Measurements from ENCODE around the gene CPA5.
"Not testable (repeated sequence)": the region's sequence is repeated elsewhere in the genome, so short reads cannot be mapped to it uniquely, and the experiment has no call there.

CPA5 gene, protein sequence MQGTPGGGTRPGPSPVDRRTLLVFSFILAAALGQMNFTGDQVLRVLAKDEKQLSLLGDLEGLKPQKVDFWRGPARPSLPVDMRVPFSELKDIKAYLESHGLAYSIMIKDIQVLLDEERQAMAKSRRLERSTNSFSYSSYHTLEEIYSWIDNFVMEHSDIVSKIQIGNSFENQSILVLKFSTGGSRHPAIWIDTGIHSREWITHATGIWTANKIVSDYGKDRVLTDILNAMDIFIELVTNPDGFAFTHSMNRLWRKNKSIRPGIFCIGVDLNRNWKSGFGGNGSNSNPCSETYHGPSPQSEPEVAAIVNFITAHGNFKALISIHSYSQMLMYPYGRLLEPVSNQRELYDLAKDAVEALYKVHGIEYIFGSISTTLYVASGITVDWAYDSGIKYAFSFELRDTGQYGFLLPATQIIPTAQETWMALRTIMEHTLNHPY

DNA sequence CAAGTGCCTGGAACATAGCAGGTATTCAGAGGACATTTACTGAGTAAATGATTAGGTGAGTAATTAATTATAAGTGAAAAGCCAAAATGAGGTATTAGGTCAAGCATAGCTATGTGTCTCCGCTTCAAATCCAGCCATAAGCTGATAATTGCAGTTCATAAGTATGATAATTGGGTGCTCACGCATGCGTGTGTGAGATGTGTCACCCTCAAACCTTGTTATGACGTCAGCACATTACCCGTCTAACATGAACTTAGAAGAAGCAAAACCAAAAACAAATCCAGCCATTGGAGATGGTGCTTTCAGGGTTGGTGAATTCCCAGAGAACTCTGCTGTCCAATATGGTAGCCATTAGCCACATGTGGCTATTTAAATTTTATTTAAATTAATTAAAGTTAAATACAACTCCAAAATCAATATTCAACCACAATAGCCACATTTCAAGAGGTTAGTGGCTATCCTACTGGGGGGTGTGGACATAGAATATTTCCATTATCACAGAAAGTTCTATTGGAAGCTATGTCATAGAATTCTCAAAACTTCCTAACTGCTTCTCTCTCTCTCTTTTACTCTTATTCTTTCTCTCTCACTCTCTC, at the start of gene CPA5:
Gene CPA5, plus strand, starts transcription at position 546 of the 596 bp plus-strand sequence. CDS start 1,670 bp downstream, outside the sequence.
- DNase-seq (ENCODE audit: low read depth in 2 of 2): no peak

DNA sequence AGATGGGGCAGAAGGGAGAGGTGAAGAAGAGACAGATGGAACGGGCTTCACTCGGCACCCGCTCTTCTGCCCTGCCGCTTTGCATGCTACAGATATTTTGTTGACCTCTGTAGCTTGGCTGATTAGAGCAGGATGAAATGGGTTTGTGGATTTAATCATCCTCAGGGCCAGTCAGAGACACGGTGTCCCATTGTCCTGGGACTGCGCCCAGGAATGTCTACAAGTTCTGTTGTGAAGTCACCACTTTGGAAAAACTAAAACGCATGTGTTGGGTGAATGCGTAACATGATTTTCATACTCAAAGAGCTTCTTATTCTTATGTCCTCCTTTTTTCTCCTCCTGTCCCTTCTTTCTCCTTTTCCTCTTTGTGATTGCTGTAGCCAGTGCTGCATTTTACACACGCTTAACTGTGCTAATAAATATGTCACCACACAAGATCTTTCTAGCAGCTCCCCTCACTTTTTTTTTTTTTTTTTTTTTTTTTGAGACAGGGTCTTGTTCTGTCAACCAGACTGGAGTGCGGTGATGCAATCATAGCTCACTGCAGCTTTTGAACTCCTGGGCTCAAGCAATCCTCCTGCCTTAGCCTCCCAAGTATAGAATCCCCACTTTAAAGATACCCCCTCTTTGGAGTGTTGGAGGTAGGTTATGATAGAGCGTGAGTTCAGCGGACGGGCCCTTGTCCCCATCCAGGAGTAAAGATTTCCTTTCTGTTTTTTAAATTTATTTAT, 48.2 kb upstream of the CPA5 start:
- no peak for DNase-seq (ENCODE audit: low read depth in 2 of 2)

DNA sequence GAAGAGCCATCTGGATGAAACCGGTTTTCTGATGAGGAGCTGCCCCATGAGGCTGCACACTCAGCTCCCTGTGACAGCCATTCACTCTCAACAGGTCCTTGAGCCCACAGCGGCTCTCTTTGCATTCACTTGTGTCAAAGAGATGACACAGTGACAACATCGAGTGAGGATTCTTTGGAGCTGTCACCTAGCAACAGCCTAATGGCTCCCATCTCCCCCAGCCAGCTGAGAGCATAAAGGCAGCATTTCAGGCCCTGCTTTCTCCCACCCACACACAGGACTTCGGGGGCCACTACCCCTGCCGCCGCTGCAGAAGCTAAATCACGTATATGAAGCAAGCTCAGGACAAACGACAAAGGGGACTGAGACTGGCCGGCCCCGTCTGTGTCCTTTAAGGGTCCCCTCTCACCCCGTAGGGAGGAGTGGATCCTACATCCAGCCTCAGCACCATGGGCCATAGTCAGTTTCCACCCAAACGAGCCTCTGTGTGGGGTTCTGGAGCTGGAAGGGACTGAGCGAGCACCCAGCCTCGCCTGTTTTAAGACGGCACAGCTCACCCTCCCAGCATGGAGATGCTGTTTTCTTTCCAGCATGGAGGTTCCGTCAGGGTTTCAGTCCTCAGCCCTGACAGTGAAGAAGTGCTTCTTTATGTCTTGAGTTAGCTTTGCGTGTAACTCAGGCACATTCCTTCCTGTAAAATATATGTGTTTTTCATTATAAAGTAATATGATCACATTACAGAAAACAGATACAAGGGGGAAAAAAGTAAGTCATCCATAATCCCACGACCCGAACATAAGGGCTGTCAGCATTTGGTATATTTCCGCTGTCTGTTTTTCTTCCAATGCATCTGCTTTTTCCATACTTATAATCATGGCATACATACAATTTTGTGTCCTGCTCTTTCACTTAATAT, 46.7 kb upstream of the CPA5 start:
- no peak for DNase-seq (ENCODE audit: low read depth in 2 of 2)

DNA sequence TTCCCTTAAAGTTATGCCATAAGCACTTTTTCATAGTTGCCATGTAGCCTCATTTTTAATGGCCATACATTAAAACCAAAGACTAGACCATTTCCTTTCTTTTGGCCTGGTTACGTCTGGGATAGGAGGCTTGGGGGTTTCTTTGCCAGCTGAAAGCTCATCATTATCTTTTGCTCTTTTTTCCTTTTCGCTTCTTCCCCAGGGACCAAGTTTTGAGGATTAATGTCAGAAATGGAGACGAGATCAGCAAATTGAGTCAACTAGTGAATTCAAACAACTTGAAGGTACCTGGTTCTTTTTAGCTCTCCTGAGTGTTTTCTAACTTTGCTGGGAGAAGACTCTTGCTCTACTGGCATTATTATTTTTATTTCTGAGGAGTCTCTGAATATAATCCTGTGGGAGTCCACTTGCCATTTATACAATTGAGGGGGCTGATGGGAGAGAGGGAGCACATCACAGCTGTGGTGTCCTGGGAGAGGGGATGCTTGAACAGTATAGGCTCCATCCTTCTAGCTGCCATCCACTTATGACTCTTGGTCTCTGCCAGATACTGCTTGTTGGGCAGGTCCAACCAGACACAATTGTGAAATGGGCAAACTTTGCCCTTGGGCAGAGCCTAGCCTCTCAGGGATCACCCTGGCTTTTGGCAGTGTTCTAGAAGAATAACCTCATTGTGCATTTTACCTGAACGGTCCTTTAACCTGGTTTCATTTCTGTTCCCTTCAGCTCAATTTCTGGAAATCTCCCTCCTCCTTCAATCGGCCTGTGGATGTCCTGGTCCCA, 45.9 kb upstream of the CPA5 start:
- no peak for DNase-seq (ENCODE audit: low read depth in 2 of 2)

DNA sequence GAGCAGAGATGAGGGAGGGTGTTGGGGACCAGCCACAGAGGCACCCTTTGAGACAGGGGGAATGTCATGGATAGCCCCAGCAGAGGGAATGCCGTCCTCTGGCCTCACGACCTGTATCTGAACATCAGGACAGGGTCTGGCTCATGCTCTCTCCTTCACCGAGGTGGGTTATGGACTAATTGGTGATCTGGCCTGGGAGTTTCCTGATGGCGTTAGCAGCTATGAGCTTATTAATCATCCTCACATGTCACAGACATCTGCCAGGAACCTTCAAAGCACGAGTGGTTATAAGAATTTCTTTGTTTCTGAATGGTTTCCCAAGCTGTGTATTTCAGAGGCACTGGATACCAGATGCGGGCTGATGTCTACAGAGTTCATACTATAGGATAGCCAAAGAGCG, 44.8 kb upstream of the CPA5 start:
- no peak for DNase-seq (ENCODE audit: low read depth in 2 of 2)

DNA sequence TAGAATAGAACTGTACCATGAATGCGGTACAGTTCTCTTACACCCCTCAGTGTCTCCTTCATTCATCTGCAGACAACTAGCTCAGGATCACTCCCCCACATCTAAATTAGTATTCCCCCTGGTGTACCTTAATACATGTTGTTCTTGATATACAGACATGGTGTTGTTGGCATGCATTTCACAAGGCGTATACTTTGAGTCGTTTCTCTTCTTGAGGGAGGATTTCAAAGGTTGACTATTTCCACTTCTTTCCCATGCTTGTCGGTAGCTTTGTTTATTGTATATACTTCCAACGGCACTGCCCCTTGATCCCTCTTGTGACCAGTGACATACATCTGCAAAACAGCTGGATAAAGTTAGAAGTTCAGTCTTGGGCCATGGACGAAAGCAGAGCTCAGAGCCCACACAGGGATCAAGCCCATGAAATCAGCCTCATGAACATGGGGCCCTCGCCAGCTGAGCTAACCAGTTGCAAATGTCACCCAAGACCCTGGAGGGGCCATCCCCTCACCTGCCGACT, 43.1 kb upstream of the CPA5 start:
- no peak for DNase-seq (ENCODE audit: low read depth in 2 of 2)

DNA sequence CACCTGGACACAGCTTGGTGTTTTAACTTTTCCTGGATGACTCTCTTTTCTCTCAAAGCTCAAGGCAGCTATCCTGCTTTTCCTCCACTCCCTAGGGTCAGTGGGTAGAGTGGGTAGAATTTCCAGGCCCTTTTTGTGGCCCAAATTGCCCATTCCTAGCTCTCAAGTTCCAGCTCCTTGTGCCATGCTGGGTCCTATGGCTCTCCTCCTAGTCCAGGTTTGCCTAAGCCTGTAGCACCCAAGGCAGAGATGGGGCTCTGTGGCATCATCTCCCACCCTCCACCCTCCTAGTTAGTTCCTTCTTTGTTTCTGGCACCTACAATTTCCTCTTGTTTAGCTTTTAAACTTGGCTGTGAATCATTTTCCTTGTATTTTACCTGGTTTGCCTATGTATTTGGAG, 42.0 kb upstream of the CPA5 start:
- no peak for DNase-seq (ENCODE audit: low read depth in 2 of 2)

DNA sequence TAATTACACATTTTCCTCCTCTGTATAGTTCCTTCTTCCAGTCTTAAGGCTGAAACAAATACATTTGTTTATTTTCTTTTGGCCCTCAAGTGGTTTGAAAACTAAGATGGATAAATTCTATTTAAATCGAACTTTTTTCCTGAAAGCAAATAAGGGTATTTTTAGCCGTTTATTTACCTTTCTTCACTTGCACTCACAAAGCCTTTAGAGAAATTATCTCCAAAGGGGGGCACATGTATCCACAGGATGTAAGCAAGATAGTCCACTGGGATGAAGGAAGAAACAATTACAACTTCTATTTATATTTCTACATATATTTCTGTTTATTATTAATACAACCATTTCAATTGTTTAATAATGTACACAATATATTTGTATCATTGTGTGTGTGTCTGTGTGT, 41.5 kb upstream of the CPA5 start:
- no peak for DNase-seq (ENCODE audit: low read depth in 2 of 2)

DNA sequence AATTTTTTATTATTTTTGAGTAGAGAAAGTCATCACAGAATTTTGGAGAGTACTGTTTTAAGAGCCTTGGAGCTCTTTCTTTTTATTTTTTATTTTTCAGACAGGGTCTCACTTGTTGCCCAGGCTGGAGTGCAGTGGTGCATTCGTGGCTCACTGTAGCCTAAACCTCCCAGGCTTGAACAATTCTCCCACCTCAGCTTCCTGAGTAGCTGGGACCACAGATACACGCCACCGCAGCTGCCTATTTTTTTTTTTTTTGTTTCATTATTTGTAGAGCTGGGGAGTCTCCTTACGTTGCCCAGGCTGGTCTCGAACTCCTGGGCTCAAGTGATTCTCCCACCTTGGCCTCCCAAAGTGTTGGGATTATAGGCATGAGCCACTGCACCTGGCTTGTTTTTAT, 41.1 kb upstream of the CPA5 start:
- no peak for DNase-seq (ENCODE audit: low read depth in 2 of 2)

DNA sequence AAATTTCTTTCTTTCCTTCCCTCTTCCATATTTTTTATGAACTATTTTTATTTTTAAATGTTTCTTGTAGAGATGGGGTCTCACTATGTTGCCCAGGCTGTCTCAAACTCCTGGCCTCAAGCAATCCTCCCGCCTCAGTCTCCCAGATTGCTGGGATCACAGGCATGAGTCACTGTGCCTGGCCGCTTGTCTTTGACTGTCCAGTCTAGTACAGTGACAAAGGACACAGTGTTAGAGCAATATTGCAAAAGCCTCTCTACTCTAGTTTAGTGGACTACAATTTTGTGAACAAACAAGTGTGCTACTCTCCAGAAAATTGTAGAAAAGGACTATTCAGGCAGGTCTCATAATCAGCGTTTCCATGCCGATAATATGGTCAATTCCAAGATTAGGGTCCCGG, 40.6 kb upstream of the CPA5 start:
- no peak for DNase-seq (ENCODE audit: low read depth in 2 of 2)

DNA sequence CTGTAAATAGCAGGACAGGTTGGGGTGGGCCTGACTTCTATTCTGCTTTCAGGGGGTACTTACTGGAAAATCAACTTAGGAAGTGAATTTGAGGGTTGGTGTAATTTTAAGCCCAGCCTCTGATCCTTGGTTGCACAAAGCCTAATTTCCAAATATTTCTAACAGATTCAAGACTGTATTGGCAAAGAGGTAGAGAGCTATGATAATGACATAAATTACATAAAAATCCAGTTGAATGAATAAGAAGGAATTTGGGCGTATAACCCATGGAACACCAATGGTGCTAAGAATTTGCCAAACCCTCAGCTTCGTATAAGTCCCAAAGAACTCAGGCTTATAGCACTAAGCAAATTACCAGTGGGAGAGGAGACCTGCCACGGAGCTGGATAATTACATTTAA, 39.7 kb upstream of the CPA5 start:
- no peak for DNase-seq (ENCODE audit: low read depth in 2 of 2)

DNA sequence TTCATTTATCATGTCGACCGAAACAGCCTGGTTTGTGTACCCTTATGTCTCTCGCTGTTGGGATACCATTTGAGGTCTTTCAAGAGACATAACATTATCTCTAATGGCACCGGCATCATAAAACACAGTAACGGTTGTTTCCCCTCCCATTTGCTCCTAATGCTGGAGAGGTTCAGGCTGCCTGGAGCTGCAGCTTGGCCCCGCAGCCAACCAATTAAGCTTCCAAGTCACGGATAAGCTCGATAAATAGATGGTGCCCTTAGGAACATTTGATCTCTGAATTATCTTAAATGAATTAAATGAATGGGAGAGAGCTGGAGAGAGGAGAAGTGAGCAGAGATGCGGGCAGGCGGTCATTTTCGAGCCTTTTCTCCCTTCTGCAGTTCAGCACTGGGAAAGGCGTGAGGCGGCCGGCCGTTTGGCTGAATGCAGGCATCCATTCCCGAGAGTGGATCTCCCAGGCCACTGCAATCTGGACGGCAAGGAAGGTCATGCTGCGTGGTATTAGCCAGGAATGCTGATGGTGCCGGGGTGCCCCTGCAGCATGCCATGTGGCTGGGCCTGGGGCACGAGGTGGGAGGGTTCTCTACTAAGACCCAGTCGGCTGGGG, 39.1 kb upstream of the CPA5 start:
- no peak for DNase-seq (ENCODE audit: low read depth in 2 of 2)

DNA sequence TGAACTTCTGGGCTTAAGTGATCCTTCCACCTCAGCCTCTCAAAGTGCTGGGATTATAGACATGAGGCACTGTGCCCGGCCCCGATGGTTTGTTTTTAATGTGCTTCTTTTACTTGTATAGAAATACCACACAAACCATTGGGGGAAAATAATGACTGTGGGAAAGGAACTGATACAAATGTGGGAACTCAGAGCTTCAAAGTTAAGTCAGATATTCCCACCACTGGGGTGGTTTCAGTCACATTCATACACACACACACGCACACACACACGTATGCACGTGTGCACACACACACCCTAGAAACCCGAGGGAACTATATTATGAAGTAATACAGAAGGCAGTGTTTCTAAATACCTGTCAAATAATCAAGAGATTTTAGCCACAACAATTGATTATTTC, 34.6 kb upstream of the CPA5 start:
- no peak for DNase-seq (ENCODE audit: low read depth in 2 of 2)

DNA sequence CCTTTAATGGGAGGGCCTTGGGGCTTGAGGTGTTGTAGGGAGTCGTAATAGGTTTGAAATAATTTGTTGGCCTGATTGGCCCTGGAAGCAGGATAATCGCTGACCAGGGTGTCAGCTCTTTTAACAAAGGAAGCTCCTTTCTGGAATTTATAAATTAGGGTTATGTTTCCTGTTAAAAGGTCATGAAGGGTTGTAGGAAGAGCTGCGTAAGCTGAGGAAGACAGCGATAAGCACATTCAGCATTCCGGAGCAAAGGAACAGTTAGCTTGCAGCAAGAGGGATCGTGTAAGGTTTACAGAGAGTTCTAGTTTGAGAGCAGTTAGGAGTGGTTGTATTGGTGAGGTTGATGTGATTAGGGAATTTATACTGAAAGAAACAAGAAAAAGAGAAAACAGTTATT, 30.3 kb upstream of the CPA5 start:
- DNase-seq (ENCODE audit: low read depth in 2 of 2): no peak

DNA sequence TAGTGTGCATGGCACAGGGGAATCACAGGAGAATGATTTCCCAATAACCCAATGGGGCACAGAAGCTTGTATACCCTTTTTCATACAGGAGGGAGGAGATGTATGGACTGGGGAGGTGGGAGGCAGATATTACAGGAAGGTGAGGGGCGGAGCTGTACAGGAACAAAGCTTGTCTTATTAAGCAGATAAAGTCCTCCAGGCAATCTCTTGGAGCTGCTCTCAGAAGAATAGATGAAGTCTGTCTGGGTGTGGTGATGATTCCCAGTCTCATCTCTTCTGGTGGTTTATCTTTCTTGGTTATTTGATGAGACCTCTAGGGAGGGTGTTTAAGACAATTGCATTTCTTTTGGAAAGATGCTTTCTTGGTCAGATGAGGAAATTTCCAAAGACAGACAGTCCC, 25.1 kb upstream of the CPA5 start:
- DNase-seq (ENCODE audit: low read depth in 2 of 2): no peak

DNA sequence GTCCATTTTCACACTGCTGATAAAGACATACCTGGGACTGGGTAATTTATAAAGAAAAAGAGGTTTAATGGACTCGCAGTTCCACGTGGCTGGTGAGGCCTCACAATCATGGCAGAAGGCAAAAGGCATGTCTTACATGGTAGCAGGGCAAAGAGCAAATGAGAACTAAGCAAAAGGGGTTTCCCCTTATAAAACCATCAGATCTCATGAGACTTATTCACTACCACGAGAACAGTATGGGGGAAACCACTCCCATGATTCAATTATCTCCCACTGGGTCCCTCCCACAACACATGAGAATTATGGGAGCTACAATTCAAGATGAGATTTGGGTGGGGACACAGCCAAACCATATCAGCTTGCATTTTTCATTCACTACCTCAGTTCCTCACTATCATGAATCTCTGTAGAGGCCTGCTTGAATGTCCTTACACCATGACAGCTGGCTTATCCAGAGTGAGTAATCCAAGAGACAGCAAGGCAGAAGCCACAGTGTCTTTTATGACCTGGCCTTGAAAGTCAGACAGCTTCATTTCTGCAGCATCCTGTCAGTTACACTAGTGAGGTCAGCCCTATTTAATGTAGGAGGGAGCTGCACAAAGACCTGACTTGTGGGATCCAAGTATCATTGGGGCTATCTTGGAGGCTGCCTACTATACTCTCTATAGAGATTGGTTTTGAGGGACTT, 22.9 kb upstream of the CPA5 start:
- DNase-seq (ENCODE audit: low read depth in 2 of 2): not testable (repeated sequence)

DNA sequence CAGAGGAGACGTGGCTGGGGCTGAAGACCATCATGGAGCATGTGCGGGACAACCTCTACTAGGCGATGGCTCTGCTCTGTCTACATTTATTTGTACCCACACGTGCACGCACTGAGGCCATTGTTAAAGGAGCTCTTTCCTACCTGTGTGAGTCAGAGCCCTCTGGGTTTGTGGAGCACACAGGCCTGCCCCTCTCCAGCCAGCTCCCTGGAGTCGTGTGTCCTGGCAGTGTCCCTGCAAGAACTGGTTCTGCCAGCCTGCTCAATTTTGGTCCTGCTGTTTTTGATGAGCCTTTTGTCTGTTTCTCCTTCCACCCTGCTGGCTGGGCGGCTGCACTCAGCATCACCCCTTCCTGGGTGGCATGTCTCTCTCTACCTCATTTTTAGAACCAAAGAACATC, 22.0 kb upstream of the CPA5 start:
- no peak for DNase-seq (ENCODE audit: low read depth in 2 of 2)

DNA sequence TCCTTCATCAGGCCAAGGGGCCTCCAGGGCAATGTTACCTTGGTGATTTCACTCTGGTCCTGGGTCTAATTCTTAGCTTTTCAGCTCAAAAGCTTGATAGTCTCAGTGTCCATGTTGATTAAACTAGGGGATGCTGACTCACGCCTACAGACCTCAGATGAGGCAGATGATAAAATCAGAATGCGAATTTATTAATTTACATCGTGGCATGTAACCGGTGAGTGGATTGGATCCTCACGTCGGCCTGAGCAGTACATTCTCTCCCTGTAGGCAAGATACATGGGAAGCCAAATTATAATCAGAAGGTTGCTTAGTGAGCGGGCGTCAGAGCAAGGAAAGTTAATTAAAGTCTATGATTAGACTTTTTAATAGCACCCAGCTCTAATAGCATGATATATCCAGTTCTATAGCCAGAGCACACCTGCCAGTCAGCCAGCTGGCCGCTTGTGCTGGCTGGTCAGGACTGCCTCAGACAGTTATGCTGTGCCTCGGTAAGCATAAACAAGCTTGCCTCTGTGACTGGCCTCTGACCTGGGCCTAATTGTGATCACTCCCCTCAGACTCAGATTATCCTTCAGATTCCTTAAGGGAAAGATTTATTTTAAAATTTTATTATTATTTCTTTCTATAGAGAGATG, 20.2 kb upstream of the CPA5 start:
- no peak for DNase-seq (ENCODE audit: low read depth in 2 of 2)

DNA sequence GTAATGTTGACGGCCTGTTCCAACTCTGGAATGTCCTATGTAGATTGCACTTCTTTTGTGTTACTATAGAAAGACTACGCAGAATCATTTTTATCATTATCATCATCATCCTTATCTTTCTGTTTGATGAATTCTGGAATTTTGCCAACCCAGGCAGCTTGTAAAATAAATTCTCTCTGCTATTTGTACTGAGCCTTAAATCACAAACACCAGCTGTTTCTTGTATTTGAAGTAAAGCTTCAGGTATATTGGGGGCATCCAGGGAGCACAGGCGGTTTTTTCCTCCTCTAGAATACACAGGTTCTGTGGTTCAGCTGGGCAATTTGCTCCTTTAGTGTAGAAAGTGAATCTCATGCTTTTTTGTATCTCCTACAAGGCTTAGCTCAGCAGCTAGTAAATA, 14.9 kb upstream of the CPA5 start:
- no peak for DNase-seq (ENCODE audit: low read depth in 2 of 2)
